NCI-H2029 treated with DMSO at 0.1 percent for 48 hours (cell line): ENCODE measurements around the gene ARL5C.
A peak's percentile ranks its signal among the peaks of the same experiment; 100 is the strongest.

ENCODE experiments used
- DNase-seq: peaks from one replicate; lab custom pipeline; 2025; lab: John Stamatoyannopoulos, UW

The ARL5C gene, protein sequence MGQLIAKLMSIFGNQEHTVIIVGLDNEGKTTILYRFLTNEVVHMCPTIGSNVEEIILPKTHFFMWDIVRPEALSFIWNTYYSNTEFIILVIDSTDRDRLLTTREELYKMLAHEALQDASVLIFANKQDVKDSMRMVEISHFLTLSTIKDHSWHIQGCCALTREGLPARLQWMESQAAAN

DNA sequence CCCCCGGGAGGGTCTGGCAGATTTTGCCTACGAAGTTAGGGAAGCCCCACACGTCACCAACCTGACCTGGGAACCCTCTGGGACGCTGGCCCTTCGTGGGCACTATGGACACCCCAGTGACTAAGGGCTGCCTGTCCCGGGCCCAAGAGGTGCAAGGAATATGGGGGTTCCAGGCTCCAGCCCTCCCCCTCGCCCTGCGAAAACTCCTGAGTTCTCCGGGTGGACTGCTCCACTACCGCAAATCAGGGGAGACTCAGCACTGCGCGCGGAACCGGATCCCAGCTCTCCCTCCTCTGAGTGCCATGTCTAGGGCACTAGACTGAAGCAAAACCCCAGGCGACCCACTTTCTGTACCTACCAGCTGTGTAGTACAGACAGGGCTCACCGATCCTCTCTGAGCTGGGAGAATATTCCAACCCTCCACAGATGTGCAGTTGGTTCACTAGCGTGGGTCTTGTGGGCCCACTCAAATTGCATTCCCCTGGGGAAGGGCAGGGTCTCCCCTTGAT, at the start of gene ARL5C:
Gene ARL5C, minus strand, starts transcription at position 321 of the 509 bp plus-strand sequence. CDS start 401 bp downstream, outside the sequence.
- no peak for DNase-seq

DNA sequence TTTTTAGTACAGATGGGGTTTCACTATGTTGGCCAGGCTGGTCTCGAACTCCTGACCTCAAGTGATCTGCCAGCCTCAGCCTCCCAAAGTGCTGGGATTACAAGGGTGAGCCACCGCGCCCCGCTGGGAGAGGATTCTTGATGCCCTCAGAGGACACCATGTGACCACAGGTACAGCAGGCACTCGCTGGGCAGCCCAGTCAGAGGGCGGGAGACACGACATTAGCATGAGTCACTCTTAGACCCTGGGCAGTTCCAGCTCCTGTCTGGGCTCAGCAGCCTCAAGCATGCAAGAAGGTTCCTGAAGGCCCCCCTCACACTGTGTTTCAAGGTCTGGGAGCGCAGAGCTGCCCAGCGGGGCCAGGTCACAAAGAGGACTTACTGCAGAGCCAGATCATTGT, 47.9 kb upstream of the ARL5C start:
- no peak for DNase-seq

DNA sequence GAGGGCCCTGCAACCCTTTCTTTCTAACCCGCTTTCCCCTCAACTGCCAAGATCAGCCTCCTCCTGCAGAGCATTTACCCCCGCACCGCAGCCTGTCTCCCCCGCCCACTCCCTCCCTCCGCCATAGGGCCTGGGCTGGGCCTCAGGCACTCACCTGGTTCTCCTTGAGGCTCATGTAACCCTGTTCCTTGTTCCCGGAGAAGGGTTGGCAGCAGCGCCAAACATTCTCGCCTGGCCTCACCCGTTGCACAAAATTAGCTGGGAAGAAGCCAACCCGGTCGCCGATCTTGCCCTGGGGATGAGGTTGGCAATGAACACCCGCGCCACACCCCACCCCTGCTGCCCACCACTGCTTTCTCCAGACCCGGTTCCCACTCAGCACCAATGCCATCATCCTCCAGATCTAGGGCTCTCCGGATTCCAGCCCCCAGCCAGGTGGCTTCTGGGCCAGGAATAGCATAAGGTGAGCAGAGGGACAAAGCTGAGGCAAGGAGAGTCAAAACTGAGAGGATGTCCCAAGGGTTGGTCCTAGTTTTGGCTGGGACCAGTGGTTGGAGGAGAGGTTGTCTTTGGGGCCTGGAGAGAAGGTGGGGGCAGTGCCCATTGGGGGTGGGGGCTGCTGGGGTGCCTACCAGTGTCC, 47.0 kb upstream of the ARL5C start:
- peak; percentile 26 for DNase-seq

DNA sequence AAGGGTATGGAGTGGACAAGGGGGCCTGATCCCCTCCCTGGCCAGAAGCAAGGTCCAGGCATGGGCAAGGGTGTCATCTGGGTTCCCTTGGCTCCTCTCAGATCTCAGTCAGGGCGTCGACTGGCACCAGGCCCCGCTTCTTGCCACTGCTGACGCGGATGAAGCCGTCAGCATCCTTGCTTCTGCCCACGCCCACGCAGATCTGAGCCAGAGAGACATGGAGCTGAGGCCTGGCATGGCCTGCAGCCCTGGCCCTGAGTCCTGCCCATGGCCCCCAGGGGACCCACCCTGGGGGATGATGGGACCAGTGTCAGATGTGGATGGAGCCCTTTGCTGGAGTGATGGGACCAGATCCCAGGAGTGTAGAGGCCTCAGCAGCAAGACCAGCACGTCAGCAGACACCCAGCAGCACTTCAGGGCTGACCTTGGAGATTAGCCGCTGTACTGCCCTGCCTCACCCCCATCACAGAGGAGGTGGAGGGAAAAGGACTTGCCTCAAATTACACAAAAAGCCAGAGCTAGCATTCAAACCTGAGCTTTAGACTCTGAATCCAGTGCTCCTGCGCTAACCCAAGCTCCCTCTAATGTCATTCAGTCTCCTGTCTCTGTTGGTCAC, 46.3 kb upstream of the ARL5C start:
- no peak for DNase-seq

DNA sequence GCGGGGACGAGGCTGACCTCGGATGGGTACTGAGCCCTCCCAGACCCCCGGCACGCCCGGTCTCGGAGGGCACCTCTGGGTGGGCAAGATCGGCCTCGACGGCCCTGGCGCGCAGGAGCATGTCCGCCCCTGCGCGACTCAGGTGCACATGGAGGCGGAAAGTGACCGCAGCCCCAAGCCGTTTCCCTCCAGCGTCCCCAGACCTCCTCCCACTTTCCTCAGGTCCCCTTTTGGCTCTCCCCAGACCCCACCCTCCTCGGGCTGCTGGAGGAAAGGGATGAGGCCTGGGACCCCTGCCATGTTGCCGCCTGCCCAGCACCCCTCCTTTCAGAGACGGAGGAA, 44.1 kb upstream of the ARL5C start:
- no peak for DNase-seq

DNA sequence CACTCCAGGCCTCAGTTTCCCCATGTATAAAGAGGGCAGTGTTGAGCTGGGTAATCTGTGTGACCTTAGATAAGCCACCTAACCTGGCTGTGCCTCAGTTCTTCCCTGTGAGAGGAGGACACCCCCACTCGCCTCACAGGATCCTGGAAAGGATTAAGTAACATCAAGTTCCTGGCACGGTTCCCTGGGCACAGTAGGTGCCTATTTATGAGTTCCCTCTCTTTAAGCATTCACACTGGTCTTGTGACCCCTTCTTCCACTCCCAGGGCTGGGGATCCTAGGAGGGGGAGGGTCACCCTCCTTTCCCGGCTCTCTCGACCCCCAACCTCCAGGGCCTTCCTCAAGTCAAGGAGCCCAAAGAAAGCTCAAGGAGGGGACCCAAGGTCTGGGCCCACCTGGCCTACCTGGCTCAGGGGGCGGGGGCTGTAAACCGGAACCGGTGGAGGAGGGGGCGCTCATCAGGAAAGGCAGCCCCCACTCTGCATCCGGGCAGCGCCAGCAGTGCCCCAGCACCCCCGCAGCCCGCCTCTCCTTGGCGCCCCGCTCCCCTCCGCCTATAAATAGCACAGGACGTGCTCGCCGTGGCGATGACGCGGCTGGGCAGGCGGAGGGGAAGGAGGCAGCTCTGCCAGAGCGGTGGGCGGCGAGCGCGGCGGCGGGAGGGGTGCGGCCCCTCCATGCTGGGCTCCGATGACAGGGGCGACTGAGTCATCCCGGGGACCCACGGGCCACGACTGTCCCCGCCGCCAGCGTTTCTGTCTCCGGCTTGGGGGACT, 43.5 kb upstream of the ARL5C start:
- no peak for DNase-seq

DNA sequence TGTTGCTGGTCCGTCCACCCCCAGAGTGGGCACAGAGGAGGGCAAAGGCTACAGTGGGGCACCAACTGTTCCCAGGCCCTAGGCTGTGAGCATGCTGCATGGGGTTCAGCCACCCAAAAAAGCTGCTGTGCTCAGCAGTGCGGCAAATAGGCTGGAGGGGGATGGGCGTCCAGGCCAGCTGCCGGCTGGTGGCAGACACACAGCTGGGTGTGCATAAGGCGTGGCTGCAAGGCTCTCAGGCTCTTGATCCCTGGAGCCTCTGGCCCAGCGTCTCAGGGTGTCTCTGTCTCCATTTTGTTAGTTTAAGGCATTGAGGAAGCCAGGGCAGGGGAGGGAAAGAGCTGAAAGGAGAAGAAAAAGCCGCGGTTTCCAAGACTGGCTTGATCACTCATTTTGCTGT, 42.9 kb upstream of the ARL5C start:
- no peak for DNase-seq

DNA sequence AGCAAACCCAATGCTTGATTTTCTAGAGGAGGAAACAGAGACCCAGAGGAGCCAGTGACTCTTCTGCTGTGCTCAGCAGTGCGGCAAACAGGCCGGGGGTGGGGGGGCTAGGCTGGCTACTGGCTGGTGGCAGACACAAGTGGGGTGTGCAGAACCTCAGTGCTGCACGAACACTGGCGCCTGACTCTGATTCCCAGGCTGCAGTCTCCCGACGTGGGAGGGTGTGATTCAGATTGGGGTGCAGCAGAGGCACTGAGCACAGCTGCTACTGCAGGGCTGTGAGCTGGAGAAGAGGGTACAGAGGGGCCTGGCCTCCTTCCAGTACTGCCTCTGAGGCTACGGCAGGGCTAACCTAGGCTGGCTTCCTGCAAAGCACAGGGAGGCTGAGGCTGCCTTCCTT, 42.2 kb upstream of the ARL5C start:
- no peak for DNase-seq

DNA sequence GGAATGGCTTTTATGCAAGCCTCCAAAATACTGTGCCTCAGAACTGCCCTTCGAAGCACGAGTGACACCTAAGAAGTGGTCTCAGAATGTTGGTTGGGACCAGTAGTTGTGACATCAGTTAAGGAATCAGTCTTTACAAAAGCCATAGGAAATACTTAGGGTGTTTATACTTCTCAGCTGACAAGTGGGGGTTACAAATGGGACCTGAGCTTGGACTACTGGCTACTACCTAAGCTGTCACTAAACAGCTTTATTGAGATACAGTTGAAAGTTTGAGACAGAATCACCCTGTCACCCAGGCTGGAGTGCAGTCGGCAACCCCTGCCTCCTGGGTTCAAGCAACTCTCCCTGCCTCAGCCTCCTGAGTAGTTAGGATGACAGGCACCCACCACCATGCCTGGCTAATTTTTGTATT, 39.2 kb upstream of the ARL5C start:
- DNase-seq, result no peak

DNA sequence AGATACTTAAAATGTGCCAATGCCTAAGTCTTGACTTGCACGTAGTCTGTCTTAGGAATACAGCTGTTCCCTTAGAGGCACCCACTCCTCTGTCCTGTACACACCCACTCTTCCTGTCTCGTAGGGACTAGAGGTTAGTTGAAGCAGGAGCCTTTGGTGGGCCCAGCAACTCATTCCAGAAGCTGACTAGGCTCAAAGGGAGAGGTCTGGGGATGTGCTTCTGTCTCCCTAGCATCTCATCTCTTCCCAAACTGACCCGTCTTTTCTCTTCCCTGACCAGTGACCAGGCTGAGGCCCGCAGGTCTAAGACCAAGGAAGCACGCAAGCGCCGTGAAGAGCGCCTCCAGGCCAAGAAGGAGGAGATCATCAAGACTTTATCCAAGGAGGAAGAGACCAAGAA, 38.3 kb upstream of the ARL5C start:
- no peak for DNase-seq

DNA sequence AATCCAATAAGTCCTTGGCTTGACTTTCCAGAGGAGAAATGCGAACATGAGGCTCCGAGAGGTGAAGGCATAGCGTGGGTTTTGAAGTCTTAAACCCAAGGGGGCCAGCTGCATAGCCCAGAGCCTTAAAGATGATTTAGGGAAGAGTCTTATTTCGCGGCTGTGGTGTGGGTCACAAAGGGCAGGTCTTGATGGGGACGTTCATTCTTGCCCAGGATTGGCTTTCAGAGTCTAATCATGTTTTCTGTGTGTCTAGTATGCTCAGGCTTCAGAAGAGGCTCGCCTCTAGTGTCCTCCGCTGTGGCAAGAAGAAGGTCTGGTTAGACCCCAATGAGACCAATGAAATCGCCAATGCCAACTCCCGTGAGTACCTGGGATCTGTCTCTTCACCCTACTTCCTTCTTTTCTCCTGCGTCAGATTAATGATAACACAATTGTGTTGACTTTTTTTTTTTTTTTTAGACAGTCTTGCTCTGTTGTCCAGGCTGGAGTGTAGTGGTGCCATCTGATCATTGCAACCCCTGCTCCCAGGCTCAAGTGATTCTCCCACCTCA, 35.1 kb upstream of the ARL5C start:
- DNase-seq, result no peak

DNA sequence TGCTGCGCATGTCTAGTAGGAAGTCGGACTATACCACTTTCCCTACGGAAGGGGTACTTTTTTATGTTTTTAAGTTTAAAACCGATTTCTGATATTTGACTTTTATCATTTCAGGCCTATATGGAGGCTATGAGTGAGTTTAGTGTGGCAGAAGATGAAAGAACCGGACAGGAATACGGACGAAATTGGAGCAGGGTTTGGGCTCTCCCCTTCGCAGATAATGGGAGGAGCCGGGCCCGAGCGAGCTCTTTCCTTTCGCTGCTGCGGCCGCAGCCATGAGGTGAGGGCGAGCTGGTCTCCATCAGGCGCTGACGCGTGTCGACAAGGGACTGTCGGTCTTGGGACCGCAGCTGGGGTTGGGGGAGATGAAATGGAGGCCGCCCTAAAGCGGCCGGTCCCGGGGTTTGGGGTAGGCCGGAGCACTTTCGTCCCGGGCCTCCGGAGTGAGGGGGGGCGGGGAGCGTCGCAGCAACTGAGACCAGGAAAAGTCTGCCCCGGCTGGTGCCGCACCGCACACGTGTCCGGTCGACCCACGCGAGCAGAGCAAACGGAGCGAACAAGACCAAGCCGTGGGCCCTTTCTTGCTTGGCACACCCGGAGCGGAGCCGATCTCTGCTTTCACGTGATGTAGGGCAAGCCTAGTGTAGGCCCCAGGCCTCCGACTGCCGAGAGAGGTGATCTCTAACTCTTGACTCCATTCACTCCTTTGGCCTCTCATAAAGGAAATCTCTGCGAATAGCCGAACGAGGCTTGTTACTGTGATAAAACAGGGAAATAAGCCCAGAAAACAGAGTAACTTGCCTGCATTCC, 34.3 kb upstream of the ARL5C start, which contains the start of gene RPL19:
Gene RPL19, plus strand, starts transcription at position 214 of the 810 bp plus-strand sequence. Its CDS starts 62 bp downstream, at position 276.
- DNase-seq, result no peak

DNA sequence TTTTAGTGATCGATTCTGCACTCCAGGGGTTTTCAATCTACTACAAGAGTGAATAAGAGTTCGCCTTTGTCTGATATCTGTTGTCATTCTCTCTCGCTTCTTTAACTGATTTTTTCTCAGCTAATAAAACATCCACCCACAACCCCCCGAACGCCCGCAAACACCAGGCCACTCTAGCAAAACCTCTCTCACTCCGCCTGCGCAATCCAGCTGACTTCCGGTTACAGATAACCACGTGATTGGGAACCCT, 33.8 kb upstream of the ARL5C start:
- DNase-seq, result peak; percentile 94

DNA sequence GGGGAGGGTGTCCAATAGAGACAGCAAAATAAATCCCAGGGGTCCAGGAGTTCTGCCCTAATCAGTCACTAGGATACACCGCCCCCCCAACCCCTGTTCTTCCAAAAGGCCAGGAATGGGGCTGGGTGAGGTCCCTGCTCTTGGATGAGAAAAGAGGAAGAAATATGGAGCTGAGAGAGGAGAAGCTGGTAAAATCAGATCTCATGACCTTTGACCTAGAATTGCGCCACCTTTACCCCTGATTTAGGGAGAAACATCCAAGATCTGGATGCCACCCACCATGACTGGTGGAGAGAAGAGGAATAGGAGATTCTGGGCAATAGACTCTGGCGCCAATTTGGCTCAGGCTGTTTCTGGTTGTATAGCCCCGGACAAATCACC, 32.2 kb upstream of the ARL5C start:
- no peak for DNase-seq

DNA sequence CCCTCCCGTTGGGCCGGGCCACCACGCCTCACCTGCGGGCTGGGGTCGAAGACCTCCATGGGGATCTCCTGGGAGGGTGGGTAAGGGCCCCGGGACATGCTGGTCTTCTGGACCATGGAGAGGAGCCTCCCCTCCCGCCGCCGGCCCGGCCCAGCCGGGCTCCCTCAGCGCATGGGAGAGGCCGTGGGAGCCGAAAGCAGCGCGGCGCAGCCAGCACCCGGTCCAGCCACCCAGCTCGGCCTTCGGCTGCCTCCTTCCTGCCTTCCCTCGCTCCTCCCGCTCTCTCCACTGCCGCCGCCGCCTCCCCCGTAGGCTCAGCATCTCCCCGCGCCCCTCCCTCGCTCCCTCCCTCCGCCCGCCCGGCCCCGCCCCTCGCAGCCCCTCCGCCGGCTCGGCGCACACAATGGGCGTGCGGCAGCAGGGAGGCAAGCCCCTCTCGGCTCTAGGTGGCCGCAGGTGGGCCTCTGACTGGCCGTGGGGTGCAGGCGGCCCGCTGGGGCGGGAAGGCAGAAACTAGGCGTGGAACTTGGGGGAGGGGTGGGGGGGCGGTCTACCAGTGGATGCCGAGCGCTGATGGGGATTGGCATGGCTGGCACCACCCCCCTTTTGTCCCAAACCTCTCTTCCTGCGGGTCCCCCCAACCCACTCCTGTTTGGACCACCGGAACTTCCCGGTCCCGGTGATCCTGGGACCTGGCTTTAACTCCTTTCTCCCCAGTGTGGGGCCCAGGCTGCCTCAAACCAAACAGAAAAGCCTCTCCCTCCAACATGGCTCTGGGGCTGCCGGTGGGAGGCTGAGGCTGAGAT, 31.6 kb upstream of the ARL5C start, which contains the start of gene CACNB1:
Gene CACNB1, minus strand, starts transcription at position 290 of the 806 bp plus-strand sequence. Its CDS starts 174 bp downstream, at position 116.
- no peak for DNase-seq

DNA sequence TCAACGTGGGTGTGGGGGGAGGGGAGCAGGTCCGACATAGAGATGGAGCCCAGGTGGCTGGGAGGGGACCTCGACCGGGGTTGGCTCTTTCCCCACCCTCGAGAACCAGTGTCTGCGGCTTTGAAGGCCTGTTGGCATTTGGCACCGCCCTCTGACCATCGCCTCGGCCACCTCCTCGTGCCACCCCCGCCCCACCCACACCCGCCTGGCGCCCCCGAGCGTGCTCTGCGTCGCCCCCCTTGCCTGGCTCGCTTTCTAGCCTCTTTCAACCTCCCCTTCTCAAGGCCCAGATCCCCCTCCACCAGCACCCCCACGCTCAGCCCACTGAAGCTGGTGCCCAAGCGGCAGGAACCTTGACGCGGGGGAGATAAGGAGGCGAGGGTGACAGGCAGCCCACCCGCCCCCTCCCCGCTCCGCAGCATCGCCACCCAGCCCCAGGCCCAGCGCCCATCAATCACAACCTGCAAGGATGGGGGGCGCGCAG, 30.9 kb upstream of the ARL5C start:
- DNase-seq, result no peak

DNA sequence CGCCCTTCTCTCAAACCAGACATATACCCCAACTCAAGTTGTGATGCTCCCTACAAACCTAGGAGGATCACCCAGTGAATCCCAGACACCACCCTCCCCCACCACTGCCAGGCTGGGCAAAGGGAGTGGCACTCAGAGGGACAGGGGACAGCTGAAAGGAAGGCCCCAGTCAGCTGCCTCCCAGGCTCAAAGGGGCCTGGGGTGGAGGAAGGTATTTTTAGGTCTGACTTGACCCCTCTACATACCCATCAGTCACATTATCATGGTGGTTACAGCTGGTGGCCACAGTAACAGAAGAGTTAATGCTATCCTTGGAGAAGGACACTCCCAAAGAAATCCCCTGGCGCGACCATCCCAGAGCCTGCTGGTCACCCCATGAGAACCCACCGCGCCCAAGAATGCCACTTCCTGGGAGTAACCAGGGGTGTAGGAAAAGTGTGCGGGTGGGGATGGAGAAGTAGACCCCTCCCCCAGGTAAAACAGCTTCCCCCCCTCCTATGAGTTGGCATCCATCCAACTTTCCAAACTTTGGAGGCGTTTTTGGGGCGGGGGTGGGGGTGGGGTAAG, 30.4 kb upstream of the ARL5C start:
- DNase-seq, result no peak

DNA sequence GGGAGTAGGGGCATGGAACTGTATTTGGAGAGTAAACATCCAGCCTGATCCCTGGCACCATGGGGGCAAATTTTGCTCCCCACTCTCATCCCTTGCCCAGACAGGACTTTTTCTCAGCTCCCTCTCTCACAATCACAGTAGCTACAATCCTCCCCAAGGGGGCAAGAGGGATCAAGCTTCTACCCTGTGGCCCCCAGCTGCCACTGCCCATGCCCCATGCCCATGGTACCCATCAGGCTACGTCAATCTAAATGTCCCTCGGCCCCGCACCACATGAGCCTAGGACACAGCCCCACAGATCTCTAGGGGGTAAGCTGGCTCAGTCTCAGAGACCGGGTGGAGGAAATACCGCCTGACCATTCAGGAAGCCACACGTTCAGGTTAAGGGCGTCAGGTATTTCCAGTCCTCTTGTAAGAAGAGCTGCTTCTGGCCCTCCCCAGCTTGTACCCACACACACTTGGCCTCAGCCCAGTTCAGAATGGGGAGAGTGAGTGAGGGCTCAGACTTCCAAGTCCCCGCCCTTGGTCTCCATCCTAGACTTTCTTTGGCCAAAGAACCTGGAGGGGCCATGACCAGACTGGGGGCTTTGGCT, 29.7 kb upstream of the ARL5C start:
- no peak for DNase-seq

DNA sequence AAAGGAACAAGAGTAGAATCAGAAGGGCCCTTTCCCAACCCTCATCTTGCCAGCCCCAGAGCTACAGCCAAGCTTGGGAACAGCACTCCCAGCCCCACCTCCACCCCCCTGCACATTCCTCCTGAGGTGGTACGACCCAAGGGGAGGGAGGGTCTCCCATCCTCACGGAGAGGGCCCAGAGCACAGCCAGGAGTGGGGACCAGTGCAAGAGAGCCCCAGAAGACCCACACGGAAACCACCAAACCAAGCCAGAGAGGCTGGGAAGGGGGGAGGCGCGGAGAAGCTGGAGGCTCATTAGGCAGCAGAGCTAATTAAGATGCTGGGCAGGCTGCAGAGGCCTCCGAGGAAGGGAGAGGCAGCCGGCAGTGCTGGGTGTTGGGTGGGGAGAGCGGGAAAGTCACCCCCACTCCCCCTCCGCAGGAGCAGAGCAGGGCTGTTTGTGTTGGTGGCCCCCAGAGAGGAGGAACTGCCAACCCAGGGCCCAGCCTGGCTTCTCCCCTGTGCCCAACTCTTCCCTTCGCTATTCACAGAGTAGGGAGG, 29.1 kb upstream of the ARL5C start:
- DNase-seq, result no peak
